Ovary (tissue), 3 donors: ENCODE results near the gene ITGB3BP.

Source experiments
- EP300 ChIP-seq: sonication (generic); formaldehyde crosslinking; IDR thresholded peaks from one replicate; pipeline ENCODE4 v1.6.1; 2017; ENCODE audit warnings: antibody characterized with exemption
- POLR2A ChIP-seq: fragments of 450-650 bp; IDR thresholded peaks from one replicate; pipeline ENCODE4 v1.6.1; 2017; ENCODE audit warnings: antibody characterized with exemption, mild to moderate bottlenecking, moderate library complexity
- TF ChIP-seq, protein P1 (sequence below), 3 donors: fragments of 450-650 bp in 2 of 3; fragments of 200-600 bp in 1 of 3; IDR thresholded peaks; one replicate each; pipeline versions ENCODE4 v1.5.1 to v1.8.0; 2016 to 2022; ENCODE audit warnings: antibody characterized with exemption in 3 of 3, mild to moderate bottlenecking in 1 of 3
- donor health status: DM: no; HTN: no; CAD: no.

DNA sequence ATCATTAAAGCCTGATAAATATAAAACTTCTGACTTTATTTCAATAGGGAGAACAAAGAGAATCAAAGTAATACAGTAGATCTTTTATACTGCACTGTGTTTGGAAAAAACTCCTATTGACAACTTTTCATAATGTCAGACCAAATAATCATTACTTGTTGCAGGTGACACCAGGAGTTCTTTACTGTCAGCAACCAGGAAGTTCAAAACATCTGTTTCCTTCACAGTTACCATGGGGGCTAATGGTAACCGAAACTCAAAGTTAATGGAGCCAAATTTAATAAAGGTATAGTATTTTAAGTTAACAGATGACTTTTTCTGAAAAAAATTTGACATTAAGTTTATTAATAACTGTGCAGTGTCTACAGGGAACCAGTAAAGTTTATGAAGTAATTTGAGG, 10.9 kb upstream of the ITGB3BP start:
- TF ChIP-seq POLR2A (no peak), EP300 (no peak)
- TF ChIP-seq, protein P1, sequence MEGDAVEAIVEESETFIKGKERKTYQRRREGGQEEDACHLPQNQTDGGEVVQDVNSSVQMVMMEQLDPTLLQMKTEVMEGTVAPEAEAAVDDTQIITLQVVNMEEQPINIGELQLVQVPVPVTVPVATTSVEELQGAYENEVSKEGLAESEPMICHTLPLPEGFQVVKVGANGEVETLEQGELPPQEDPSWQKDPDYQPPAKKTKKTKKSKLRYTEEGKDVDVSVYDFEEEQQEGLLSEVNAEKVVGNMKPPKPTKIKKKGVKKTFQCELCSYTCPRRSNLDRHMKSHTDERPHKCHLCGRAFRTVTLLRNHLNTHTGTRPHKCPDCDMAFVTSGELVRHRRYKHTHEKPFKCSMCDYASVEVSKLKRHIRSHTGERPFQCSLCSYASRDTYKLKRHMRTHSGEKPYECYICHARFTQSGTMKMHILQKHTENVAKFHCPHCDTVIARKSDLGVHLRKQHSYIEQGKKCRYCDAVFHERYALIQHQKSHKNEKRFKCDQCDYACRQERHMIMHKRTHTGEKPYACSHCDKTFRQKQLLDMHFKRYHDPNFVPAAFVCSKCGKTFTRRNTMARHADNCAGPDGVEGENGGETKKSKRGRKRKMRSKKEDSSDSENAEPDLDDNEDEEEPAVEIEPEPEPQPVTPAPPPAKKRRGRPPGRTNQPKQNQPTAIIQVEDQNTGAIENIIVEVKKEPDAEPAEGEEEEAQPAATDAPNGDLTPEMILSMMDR (IDR thresholded peaks at IDR 0.05): no peak
